ENCODE data around the gene TP73. TPM values are rescaled to one million over a fixed set of nuclear protein-coding genes. Genes with fewer than 3 reads are reported as not detected.
"Not testable (repeated sequence)": the region's sequence is repeated elsewhere in the genome, so short reads cannot be mapped to it uniquely, and the experiment has no call there.

Gene TP73
- total RNA-seq, 3 donors from 2014 or later: 0.12 to 0.63 (median 0.51) TPM

GRCh38 chr1:3747903-3748302 lies 95.6 kb downstream of the TP73 start:
- DNase-seq (peak in 1 of 3 donors; percentile 33), ATAC-seq (no peak)
- no peak overlapping the region for H3K4me3 ChIP-seq
- no peaks in the 10 kb centered on the region for H3K36me3 ChIP-seq (ENCODE audit: low read depth)
- no peak for TF ChIP-seq CTCF (IDR thresholded peaks at IDR 0.05)
- H3K9me3 ChIP-seq: no peaks in the 10 kb centered on the region
- H3K4me1 ChIP-seq (ENCODE audit: low read depth): peaks cover 7% of the 10 kb centered on the region
- intact Hi-C loops (cut with DNase I, micrococcal nuclease): no loop called here

GRCh38 chr1:3748316-3748900 lies 96.1 kb downstream of the TP73 start:
- H3K36me3 ChIP-seq (ENCODE audit: low read depth); intact Hi-C loops (cut with DNase I, micrococcal nuclease); H3K4me1 ChIP-seq (ENCODE audit: low read depth); H3K4me3 ChIP-seq; ATAC-seq; H3K9me3 ChIP-seq: not testable (repeated sequence)
- DNase-seq: peak in 1 of 3 donors; percentile 31

GRCh38 chr1:3749512-3749911 lies 97.2 kb downstream of the TP73 start:
- Histone ChIP-seq H3K36me3 (ENCODE audit: low read depth) (no peaks in the 10 kb centered on the region), H3K4me1 (ENCODE audit: low read depth) (peaks cover 7% of the 10 kb centered on the region), H3K4me3 (no peak overlapping the region), H3K9me3 (no peaks in the 10 kb centered on the region)
- ATAC-seq (no peak), DNase-seq (no peak)
- TF ChIP-seq CTCF (IDR thresholded peaks at IDR 0.05): no peak
- intact Hi-C loops (cut with DNase I, micrococcal nuclease): no loop called here

GRCh38 chr1:3750741-3751140 lies 98.4 kb downstream of the TP73 start:
- H3K9me3 ChIP-seq: no peaks in the 10 kb centered on the region
- DNase-seq: no peak
- intact Hi-C loops (cut with DNase I, micrococcal nuclease): no loop called here
- no peak overlapping the region for H3K4me3 ChIP-seq
- H3K36me3 ChIP-seq (ENCODE audit: low read depth): no peaks in the 10 kb centered on the region
- TF ChIP-seq CTCF (IDR thresholded peaks at IDR 0.05): no peak
- H3K4me1 ChIP-seq (ENCODE audit: low read depth): peaks cover 7% of the 10 kb centered on the region
- ATAC-seq: no peak

GRCh38 chr1:3752400-3752945 lies 100.2 kb downstream of the TP73 start, which contains the start of gene CCDC27:
Gene CCDC27, plus strand, starts transcription at chr1:3752450. Its CDS starts 32 bp downstream, at chr1:3752482.
- intact Hi-C loops (cut with DNase I, micrococcal nuclease): no loop called here
- no peak for TF ChIP-seq CTCF (IDR thresholded peaks at IDR 0.05)

GRCh38 chr1:3753656-3754454 lies 101.5 kb downstream of the TP73 start:
- no peak overlapping the region for H3K4me3 ChIP-seq
- ATAC-seq (no peak), DNase-seq (peak in 1 of 3 donors; percentile 27)
- H3K9me3 ChIP-seq: no peaks in the 10 kb centered on the region
- intact Hi-C loops (cut with DNase I, micrococcal nuclease): no loop called here
- no peaks in the 10 kb centered on the region for H3K4me1 ChIP-seq (ENCODE audit: low read depth)
- no peaks in the 10 kb centered on the region for H3K36me3 ChIP-seq (ENCODE audit: low read depth)
- TF ChIP-seq CTCF (IDR thresholded peaks at IDR 0.05): no peak

More at GRCh38 chr1:3752400-3752945, 100.2 kb downstream of the TP73 start, which contains the start of gene CCDC27:
- H3K4me3 ChIP-seq: no peak within 1 kb of the TSS
- H3K9me3 ChIP-seq: no peaks in the 10 kb centered on the region
- ATAC-seq (no peak), DNase-seq (peak in 1 of 3 donors; percentile 17)
- H3K36me3 ChIP-seq (ENCODE audit: low read depth): no peaks in the 10 kb centered on the region
- peaks cover 5% of the 10 kb centered on the region for H3K4me1 ChIP-seq (ENCODE audit: low read depth)
